Fibroblast of skin of abdomen (primary cell): Measurements from ENCODE around the gene GLIS1.

Experiments
- DNase-seq: peaks from one replicate; pipeline ENCODE4 v3.0.0-alpha.2; 2013

GLIS1 gene

GRCh38 chr1:53543778-53544695 is 194.9 kb downstream of the GLIS1 start:
- peak; percentile 35 for DNase-seq

GRCh38 chr1:53543130-53543777 is 195.7 kb downstream of the GLIS1 start:
- DNase-seq, result no peak

GRCh38 chr1:53542551-53542950 is 196.4 kb downstream of the GLIS1 start:
- no peak for DNase-seq

GRCh38 chr1:53541761-53542550 is 197.0 kb downstream of the GLIS1 start:
- DNase-seq, result peak; percentile 90

GRCh38 chr1:53541263-53541625 is 197.7 kb downstream of the GLIS1 start:
- no peak for DNase-seq

- DNase-seq, result no peak
Observed at GRCh38 chr1:53540604-53541262, 198.2 kb downstream of the GLIS1 start.

GRCh38 chr1:53539711-53540603 is 199.0 kb downstream of the GLIS1 start:
- no peak for DNase-seq

- DNase-seq, result no peak
Observed at GRCh38 chr1:53539226-53539625, 199.7 kb downstream of the GLIS1 start.

- DNase-seq, result no peak
Observed at GRCh38 chr1:53536606-53537005, 202.4 kb downstream of the GLIS1 start.

GRCh38 chr1:53535846-53536245 is 203.1 kb downstream of the GLIS1 start:
- DNase-seq, result no peak

- no peak for DNase-seq
Observed at GRCh38 chr1:53535226-53535625, 203.7 kb downstream of the GLIS1 start.

- no peak for DNase-seq
Observed at GRCh38 chr1:53532912-53533311, 206.1 kb downstream of the GLIS1 start.

- DNase-seq, result no peak
Observed at GRCh38 chr1:53532377-53532776, 206.6 kb downstream of the GLIS1 start.

GRCh38 chr1:53530550-53530949 is 208.4 kb downstream of the GLIS1 start:
- DNase-seq, result no peak

GRCh38 chr1:53529555-53529954 is 209.4 kb downstream of the GLIS1 start:
- no peak for DNase-seq

GRCh38 chr1:53527368-53527767 is 211.6 kb downstream of the GLIS1 start:
- no peak for DNase-seq

GRCh38 chr1:53526451-53527101 is 212.4 kb downstream of the GLIS1 start:
- DNase-seq, result peak; percentile 83

- DNase-seq, result peak; percentile 19
Observed at GRCh38 chr1:53525595-53525994, 213.4 kb downstream of the GLIS1 start.

- no peak for DNase-seq
Observed at GRCh38 chr1:53524428-53525375, 214.3 kb downstream of the GLIS1 start.
